D341Med (cell line): Measurements from ENCODE around the gene XPO1.
"Not testable (repeated sequence)": the region's sequence is repeated elsewhere in the genome, so short reads cannot be mapped to it uniquely, and the experiment has no call there.

Experiments used
- DNase-seq: peaks from one replicate; pipeline ENCODE4 v3.0.0; 2012; ENCODE audit warnings: low spot score

Gene XPO1

DNA sequence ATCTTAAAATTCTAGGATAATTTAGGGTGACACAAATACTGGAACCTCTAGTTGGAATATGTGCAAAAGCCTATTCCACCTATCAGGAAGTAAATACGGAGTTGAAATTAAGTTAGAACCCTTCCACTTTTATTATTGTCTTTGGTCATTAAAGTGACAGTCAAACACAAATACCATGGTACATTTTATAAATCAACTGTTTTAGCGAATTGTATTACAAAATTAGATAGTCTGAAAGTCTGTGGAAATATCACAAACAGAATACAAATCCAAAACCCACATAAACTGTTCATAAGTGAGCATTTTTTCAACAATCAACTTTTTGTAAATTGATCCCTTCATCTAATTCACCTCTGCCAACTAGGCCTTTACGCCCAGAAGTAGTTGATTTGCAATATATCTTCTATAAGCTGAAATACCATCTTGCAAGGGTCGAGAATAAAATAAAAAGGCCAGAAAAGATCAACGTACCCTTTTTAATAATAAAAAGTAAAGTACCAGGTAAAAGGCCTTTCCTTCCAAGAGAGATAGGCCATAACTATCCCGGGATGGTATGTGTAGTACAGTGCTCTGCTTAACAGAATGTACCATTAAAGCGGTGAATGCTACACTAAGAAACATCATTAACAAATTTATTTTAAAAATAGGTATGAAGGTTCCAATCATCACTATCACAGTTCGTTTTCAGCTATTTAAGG lies 68.6 kb downstream of the XPO1 start:
- DNase-seq: no peak

DNA sequence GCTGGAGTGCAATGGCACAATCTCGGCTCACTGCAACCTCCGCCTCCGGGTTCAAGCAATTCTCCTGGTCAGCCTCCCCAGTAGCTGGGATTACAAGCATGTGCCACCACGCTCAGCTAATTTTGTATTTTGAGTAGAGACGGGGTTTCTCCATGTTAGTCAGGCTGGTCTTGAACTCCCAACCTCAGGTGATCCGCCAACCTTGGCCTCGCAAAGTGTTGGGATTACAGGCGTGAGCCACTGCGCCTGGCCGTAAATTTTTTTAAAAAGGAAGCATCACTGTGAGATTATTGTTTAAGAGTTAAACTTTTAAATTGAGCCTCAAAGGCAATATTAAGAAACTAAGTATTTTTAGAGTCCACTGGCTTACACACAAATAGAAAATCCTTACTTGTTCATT lies 69.9 kb downstream of the XPO1 start:
- DNase-seq: not testable (repeated sequence)

DNA sequence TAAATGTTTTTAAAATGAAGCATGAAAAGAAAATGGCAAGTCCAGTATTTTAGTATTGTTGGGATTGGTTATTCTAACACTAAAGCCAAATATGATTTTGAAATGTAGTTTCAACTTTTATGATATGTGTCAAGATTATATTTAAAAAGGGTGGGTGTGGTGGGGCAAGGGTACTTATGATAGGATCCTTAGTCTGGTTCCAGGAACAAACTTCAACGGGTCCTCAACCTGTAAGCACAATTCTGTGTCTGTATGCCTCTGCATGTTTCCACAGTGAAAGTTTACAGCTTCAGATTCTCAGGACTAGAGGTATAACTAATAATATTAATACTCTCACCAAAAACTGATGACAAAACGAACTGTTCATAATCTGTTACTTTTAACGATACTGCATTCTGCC lies 73.1 kb downstream of the XPO1 start:
- DNase-seq: no peak

DNA sequence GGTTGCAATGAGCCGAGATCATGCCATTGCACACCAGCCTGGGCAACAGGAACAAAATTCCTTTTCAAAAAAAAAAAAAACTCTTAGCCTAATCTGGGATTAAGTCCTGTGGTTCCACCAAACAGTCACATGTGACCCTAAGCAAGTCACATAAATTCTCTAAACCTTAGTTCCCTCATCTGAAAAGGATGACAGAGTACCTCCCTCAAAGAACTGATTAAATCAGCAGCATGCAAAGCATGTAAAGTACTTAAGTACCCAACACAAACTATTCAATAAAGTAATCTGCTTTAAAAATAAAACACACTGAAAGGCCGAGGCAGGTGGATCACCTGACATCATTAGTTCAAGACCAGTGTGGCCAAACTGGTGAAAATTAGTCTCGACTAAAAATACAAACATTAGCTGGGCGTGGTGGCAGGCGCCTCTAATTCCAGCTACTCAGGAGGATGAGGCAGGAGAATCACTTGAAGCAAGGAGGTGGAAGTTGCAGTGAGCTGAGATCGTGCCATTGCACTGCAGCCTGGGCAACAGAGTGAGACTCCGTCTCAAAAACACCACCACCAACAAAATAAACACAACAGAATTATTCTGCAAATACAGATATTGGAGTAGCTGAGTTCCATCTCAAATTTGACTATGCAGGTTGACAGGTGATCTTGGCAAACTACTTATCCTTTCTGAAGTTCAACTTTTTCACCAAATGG lies 74.2 kb downstream of the XPO1 start:
- DNase-seq: no peak

DNA sequence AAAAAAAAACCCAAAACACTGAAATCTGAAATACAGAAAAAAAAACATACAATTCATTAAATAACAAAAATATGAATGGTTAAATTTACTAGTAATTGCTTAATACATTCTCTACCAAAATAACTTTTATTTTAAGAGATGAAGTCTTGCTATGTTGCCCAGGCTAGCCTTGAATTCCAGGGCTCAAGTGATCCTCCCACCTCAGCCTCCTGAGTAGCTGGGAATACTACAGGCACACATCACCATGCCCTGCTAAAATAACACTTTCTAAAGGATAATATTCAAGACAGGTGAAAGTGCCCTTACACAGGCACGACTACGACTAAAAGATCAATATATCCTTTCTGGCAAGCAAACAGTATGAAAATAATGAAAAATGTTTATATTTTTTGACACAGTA lies 76.8 kb downstream of the XPO1 start:
- no peak for DNase-seq

DNA sequence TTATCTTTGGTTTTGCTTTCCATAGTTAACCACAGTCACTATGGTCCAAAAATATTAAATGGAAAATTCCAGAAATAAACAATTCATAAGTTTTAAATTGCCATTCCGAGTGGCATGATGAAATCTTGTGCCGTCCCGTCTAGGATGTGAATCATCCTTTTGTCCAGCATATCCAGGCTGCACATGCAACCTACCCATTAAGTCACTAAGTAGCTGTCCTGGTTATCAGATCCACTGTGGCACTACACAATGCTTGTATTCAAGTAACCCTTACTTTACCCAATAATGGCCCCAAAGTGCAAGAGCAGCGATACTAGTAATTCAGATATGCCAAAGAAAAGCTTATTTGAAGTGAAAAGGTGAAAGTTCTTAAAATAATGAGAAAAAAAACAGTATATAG lies 78.0 kb downstream of the XPO1 start:
- no peak for DNase-seq

DNA sequence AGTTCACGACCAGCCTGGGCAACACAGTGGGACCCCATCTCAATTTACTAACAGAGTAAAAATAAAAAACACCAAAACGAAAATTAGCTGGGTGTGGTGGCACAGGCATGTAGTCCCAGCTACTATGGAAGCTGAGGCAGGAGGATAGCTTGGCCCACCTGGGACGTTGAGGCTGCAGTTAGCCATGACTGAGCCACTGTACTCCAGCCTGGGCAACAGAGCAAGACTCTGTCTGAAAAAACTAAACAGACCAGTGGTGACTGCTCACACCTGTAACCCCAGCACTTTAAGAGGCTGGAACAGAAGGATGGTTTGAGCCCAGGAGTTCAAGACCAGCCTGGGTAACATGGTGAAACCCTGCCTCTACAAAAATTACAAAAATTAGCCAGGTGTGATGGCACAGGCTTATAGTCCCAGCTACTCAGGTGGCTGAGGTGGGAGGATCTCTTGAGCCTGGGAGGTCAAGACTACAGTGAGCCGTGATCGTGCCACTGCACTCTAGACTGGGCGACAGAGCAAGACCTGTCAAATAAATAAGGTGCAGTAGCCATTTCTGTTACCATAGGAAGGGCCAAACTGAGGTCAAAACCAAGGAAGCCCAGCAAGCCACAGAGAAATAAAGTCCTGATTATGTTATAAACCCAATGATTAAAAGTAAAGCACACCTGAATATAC lies 81.3 kb downstream of the XPO1 start:
- DNase-seq: no peak

DNA sequence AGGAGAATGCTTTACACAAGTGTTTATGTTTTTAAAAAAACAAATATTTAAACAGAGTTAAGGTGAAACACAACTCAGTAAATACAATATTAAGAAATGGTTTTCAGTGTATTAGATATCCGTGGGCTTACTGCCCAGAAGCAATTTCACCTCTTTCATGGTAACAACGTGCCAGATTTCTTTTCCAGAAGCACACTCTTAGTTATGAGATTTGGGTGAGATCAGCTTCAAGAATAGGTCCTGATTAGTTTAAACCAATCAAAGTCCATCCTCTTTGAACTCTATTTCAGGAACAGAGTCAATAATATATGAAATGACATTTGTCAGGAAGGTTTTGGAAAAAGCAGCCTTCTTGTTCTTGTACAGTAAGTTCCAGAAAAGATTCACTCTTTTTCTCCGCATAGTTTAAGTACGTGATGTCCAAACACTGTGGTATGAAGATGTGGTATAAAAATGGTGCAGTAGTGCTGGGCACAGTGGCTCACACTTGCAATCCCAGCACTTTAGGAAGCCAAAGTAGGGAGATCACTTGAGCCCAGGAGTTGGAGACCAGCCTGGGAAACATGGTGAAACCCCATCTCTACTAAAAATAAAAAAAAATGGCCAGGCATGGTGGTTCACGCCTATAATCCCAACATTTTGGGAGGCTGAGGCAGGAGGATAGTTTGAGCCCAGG lies 81.9 kb downstream of the XPO1 start:
- DNase-seq: no peak

DNA sequence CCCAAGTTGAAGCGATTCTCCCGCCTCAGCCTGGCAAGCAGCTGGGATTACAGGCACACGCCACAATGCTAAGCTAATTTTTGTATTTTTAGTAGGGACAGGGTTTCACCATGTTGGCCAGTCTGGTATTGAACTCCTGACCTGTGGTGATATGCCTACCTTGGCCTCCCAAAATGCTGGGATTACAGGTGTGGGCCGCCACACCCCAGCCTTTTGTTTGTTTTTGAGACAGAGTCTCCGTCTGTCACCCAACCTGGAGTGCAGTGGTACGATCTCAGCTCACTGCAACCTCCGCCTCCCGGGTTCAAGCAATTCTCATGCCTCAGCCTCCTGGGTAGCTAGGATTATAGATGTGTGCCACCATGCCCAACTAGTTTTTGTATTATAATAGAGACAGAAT lies 83.2 kb downstream of the XPO1 start:
- not testable (repeated sequence) for DNase-seq

DNA sequence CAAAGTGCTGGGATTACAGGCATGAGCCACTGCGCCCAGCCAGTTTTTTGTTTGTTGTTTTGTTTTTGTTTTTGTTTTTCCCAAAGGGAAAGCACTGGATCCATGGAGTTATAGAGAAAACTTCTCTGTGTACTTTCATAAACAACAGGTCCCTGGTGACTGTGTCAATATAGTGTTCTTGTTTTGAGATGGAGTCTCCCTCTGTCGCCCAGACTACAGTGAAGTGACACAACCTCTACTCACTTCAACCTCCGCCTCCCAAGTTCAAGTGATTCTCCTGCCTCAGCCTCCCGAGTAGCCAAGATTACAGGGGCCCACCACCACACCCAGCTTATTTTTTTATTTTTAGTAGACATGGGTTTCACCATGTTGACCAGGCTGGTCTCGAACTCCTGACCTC lies 83.8 kb downstream of the XPO1 start:
- DNase-seq: no peak

DNA sequence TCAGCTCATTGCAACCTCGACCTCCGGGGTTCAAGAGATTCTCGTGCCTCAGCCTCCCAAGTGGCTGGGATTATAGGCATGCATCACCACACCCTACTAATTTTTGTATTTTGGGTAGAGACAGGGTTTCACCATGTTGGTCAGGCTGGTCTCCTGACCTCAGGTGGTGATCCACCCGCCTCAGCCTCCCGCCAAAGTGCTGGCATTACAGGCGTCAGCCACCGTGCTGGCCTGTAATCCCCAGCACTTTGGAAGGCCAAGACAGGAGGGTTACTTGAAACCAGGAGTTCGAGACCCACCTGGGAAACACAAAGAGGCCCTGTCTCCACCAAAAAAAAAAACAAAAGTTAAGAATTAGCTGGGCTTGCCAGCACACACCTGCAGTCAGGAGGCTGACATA lies 85.8 kb downstream of the XPO1 start:
- no peak for DNase-seq

DNA sequence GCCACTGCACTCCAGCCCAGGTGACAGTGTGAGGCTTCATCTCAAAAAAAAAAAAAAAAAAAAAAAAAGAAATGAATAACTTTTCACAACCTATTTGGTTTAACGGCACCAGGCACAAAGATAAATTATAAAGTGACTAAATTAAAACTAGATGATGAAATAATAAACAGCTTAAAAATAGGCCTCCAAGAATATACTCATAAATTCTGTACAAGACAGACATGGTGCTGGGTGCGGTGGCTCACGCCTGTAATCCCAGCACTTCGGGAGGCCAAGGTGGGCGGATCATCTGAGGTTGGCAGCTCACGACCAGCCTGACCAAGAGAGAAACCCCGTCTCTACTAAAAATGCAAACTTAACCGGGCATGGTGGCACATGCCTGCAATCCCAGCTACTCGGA lies 87.0 kb downstream of the XPO1 start:
- no peak for DNase-seq

DNA sequence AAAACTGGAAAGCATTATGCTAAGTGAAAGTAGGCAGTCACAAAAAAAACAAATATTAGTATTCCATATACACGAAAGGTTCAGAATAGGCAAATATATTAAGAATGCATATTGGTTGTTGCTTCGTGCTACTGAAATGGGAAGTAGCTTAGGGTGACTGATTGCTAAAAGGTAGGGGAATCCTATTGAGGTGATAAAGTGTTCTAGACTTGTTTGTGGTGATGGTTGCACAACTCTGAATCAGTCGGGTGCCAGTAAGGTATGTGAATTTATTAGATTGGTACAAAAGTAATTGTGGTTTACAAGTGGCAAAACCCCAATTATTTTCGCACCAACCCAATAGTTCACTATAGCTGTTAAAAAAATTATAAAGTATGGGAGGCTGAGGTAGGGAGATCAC lies 88.0 kb downstream of the XPO1 start:
- no peak for DNase-seq

DNA sequence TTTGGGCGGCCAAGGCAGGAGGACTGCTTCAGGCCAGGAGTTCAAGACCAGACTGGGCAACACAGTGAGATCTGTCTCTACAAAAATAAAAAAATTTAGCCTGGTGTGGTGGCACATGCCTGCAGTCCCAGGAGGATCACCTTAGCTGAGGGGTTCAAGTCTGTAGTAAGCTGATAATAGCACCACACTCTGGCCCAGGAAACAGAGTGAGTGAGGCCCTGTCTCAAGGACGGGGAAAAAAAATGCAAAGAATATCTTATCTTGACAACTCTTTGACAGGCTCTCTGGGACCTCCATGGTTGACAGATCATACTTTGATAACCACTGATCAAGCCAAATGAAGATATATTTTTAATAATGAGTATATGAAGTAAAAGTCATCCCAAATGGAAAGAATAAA lies 89.9 kb downstream of the XPO1 start:
- DNase-seq: no peak

DNA sequence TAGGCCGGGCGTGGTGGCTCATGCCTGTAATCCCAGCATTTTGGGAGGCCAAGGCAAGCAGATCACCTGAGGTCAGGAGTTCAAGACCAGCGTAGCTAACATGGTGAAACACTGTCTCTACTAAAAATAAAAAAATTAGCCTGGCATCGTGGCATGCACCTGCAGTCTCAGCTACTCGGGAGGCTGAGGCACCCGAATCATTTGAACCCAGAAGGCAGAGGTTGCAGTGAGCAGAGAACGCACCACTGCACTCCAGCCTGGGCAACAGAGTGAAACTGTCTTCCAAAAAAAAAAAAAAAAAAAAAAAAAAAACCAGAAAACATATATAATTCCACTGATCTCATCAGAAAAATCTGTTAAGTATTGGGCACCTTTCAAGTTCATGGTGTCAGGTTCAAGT lies 91.2 kb downstream of the XPO1 start:
- DNase-seq: not testable (repeated sequence)

DNA sequence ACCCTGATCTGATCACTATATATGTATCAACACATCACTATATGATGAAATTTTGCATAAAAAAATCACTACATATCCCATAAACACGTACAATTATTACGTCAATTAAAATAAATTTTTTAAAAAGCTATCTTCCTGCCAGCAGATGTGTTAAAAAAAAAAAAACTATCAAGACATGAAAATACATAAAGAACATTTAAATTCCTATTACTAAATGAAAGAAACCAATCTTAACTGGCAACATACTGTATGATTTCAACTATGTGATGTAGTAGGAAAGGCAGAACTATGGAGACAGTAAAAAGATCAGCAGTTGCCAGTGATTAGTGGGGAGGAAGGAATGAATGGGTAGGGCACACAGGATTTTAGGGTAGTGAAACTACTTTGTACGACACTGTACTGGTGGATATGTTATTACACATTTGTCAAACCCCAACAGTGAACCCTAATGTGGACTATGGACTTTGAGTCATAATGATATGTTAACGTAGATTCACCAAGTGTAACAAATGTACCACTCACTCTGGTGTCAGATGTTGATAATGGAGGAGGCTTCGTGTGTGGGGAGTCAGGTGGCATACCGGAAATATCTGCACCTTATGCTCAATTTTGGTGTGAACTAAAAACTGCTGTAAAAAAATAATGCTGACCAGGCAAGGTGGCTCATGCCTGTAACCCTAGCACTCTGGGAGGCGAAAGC lies 94.7 kb downstream of the XPO1 start:
- no peak for DNase-seq

DNA sequence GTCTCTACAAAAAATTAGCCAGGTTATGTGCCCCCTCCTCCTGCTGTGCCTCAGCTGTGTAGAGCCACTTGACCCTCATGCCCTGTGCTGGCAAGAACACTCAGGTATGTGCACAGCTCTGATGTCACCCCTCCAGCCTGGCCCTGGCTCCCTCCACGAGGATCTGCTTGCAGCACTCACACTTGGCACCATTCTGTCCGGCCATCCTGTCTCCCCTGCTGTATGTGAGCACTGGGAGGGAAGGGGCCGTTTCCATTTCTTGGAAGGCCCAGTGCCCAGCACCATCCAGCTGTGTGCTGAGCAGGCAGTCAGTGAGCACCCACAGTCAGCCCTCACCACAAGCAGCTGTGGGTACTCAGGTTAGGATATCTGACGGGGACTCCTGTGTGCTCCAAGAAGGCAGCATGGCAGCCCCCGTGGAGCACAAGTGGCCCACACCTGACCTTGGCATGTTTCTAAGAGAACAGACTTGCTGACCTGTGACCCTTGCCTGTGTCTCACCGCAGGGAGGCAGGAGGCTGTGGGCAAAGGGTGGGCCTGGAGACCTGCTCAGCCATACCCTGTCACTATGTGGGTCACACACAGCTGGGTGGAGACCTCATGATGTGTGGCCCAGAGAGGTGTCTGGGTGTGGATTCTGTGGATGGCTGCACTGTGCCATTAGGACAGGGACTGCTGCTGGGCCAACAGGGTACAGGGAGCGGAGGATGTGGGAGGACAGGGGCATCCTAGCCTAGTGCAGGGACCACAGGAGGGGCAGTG lies 98.7 kb downstream of the XPO1 start:
- no peak for DNase-seq

DNA sequence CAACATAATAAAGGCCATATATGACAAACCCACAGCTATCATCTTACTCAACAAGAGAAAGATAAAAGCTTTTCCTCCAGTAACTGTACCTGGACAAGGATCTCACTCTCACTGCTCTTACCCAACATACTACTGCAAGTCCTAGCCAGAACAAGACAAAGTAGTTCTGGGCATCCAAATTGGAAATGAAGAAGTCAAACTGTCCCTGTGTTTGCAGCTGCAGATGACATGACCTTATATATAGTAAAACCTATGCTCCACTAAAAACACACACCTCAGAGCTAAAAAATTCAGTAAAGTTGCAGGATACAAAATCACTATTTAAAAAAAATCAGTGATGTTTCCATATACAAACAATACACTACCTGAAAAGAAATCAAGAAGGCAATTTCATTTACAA lies 99.5 kb downstream of the XPO1 start:
- no peak for DNase-seq

DNA sequence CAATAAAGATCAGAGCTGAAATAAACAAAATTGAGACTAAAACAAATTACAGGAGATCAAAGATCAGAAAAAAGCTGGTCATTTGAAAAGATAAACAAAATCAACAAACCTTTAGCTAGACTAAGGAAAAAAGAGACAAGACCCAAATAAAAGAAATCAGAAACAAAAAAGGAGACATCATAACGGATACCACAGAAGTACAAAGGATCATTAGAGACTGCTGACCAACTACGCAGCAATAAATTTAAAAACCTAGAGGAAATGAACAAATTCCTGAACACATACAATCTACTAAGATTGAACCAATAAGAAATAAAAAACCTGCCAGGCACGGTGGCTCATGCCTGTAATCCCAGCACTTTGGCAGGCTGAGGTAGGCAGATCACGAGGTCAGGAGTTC lies 101.0 kb downstream of the XPO1 start:
- no peak for DNase-seq

DNA sequence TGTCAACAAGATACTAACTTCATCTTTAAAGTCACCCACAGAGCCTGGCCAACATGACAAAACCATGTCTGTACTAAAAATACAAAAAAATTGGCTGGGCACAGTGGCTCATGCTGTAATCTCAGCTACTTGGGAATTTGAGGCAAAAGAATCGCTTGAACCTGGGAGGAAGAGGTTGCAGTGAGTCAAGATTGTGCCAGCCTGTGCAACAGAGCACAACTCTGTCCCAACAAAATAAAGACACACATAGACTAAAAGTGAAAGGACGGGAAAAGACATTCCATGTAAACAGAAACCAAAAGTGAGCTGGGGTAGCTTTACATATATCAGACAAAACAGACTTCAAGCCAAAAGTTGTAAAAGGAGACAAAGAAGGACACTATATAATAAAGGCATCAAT lies 102.1 kb downstream of the XPO1 start:
- DNase-seq: no peak

DNA sequence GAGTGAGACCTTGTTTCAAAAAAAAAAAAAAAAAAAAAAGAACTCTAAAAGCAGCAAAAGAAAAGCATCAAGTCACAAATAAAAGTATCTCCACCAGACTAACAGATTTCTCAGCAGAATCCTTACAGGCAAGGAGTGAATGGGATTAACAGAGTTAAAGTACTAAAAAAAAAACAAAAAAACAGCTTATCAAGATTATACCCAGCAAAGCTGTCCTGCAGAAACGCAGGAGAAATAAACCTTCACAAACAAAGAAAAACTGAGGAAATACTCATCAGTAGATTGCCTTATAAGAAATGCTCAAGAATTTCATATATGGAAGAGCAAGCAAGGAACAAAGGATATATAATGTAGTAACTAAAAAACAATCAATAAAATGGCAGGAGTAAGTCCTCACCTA lies 102.9 kb downstream of the XPO1 start:
- no peak for DNase-seq

DNA sequence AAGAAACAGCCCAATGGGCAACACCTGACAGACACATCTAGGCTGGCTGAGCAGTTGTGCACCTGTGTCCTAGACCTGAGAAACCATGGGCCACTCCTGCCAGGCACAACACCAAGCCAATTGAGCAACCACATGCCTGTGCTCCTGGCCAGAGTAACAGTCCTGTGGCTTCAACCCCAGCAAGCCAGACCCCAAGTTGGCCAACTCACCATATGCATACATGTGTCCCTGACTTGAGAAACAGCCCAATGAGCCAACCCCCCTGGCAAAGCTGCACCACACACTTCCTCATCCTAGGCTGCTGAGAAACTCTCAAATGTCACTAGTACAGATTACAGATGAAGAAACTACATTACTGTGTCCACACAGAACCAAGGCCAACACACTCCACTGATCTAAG lies 103.8 kb downstream of the XPO1 start:
- no peak for DNase-seq
